GM21367 (cell line): ENCODE measurements around the gene TRAPPC3L.
"Not testable (repeated sequence)": the region's sequence is repeated elsewhere in the genome, so short reads cannot be mapped to it uniquely, and the experiment has no call there.

Source experiments
- ATAC-seq: cut with Tn5 transposase; IDR thresholded peaks from one replicate; pipeline ENCODE4 v1.9.1; 2021; ENCODE audit not compliant: unreplicated experiment

The TRAPPC3L gene

GRCh38 chr6:116515141-116515540 lies 30.3 kb downstream of the TRAPPC3L start:
- ATAC-seq: no peak

GRCh38 chr6:116514111-116514510 lies 31.4 kb downstream of the TRAPPC3L start:
- ATAC-seq: no peak

- no peak for ATAC-seq
These were observed 32.1 kb downstream of the TRAPPC3L start for GRCh38 chr6:116513224-116513875.

- ATAC-seq: no peak
These were observed 32.8 kb downstream of the TRAPPC3L start for GRCh38 chr6:116512734-116513133.

GRCh38 chr6:116512111-116512559 lies 33.3 kb downstream of the TRAPPC3L start:
- ATAC-seq: peak; percentile 71

- no peak for ATAC-seq
These were observed 33.9 kb downstream of the TRAPPC3L start, which contains the start of gene CALHM5 for GRCh38 chr6:116511424-116512110. CALHM5 (plus strand) TSS chr6:116511639; CDS start chr6:116511697, 58 bp downstream.

- ATAC-seq: no peak
These were observed 37.0 kb downstream of the TRAPPC3L start for GRCh38 chr6:116508527-116508926.

- no peak for ATAC-seq
These were observed 38.2 kb downstream of the TRAPPC3L start for GRCh38 chr6:116507324-116507723.

- no peak for ATAC-seq
These were observed 44.5 kb downstream of the TRAPPC3L start for GRCh38 chr6:116500969-116501433.

- ATAC-seq: no peak
These were observed 48.3 kb downstream of the TRAPPC3L start for GRCh38 chr6:116497113-116497676.

- not testable (repeated sequence) for ATAC-seq
These were observed 50.3 kb downstream of the TRAPPC3L start for GRCh38 chr6:116495161-116495560.

GRCh38 chr6:116492331-116493067 lies 53.0 kb downstream of the TRAPPC3L start:
- ATAC-seq: no peak

- no peak for ATAC-seq
These were observed 53.7 kb downstream of the TRAPPC3L start for GRCh38 chr6:116491610-116492330.

- no peak for ATAC-seq
These were observed 59.8 kb downstream of the TRAPPC3L start for GRCh38 chr6:116485559-116486184.

- no peak for ATAC-seq
These were observed 61.9 kb downstream of the TRAPPC3L start for GRCh38 chr6:116483616-116484015.

GRCh38 chr6:116482780-116483179 lies 62.7 kb downstream of the TRAPPC3L start:
- no peak for ATAC-seq

- peak; percentile 100 for ATAC-seq
These were observed 69.3 kb downstream of the TRAPPC3L start for GRCh38 chr6:116476002-116476678.

- no peak for ATAC-seq
These were observed 70.3 kb downstream of the TRAPPC3L start for GRCh38 chr6:116475141-116475540.

- ATAC-seq: no peak
These were observed 72.8 kb downstream of the TRAPPC3L start for GRCh38 chr6:116472706-116473105.

- no peak for ATAC-seq
These were observed 74.0 kb downstream of the TRAPPC3L start for GRCh38 chr6:116471531-116471930.
